ENCODE results near the gene MSRB3. TPM values are rescaled to one million over a fixed set of nuclear protein-coding genes. Genes with fewer than 3 reads are reported as not detected.
"Not testable (repeated sequence)": the region's sequence is repeated elsewhere in the genome, so short reads cannot be mapped to it uniquely, and the experiment has no call there.

MSRB3 gene
- total and polyA plus RNA-seq, 9 donors, result 14.9 to 58.8 (median 27.1) TPM

DNA sequence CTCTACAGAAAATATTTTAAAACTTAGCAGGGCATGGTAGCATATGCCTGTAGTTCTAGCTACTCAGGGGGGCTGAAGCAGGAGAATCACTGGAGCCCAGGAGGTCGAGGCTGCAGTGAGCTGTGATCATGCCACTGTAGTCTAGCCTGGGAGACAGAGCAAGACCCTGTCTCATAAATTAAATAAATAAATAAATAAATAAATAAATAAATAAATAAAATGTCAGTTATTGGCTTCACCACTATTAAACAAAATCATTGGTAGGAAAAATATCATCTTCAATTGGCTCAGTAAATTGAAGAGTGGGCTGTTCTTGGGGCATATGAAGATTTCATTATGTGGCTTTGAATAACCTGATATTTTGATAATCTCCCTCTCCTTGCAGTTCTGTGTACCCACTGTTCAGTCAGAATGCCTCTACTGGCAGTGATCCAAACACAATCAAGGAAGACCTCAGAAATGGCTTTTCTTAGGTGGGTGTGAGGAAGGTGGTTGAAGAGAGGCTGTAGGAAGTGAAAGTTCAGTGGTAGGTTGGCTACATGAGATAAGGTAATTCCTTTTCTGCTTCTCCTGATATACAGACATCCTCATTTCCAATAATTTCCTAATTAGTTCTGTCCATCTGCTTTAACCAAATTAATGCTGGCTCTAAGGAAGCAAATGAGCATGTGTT is 175.8 kb downstream of the MSRB3 start:
- Histone ChIP-seq H3K27me3 (no peaks in the 10 kb centered on the region), H3K27ac (no peak overlapping the region), H3K4me3 (no peak overlapping the region), H3K36me3 (no peaks in the 10 kb centered on the region), H3K4me1 (ENCODE audit: insufficient read depth) (peaks cover 6% of the 10 kb centered on the region), H3K9me3 (no peaks in the 10 kb centered on the region)
- intact Hi-C loops (cut with DNase I), result no loop called here
- no peak for DNase-seq
- TF ChIP-seq POLR2A (IDR thresholded peaks at IDR 0.05), result no peak
- TF ChIP-seq, protein P1, sequence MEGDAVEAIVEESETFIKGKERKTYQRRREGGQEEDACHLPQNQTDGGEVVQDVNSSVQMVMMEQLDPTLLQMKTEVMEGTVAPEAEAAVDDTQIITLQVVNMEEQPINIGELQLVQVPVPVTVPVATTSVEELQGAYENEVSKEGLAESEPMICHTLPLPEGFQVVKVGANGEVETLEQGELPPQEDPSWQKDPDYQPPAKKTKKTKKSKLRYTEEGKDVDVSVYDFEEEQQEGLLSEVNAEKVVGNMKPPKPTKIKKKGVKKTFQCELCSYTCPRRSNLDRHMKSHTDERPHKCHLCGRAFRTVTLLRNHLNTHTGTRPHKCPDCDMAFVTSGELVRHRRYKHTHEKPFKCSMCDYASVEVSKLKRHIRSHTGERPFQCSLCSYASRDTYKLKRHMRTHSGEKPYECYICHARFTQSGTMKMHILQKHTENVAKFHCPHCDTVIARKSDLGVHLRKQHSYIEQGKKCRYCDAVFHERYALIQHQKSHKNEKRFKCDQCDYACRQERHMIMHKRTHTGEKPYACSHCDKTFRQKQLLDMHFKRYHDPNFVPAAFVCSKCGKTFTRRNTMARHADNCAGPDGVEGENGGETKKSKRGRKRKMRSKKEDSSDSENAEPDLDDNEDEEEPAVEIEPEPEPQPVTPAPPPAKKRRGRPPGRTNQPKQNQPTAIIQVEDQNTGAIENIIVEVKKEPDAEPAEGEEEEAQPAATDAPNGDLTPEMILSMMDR (IDR thresholded peaks at IDR 0.05), result no peak
- TF ChIP-seq EP300 (IDR thresholded peaks at IDR 0.05), result no peak
- 97 to 100% (median 100%) methylated on average over 1 of the region's 1 CpG for WGBS, 3 donors

DNA sequence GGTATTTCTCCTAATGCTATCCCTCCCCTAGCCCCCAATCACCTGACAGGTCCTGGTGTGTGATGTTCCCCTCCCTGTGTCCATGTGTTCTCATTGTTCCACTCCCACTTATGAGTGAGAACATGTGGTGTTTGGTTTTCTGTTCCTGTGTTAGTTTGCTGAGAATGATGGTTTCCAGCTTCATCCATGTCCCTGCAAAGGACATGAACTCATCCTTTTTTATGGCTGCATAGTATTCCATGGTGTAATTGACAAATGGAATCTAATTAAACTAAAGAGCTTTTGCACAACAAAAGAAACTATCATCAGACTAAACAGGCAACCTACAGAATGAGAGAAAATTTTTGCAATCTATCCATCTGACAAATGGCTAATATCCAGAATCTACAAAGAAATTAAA is 178.9 kb downstream of the MSRB3 start:
- H3K4me1 ChIP-seq (ENCODE audit: insufficient read depth); DNase-seq; H3K36me3 ChIP-seq; H3K9me3 ChIP-seq; H3K27me3 ChIP-seq; H3K4me3 ChIP-seq; H3K27ac ChIP-seq; intact Hi-C loops (cut with DNase I): not testable (repeated sequence)

DNA sequence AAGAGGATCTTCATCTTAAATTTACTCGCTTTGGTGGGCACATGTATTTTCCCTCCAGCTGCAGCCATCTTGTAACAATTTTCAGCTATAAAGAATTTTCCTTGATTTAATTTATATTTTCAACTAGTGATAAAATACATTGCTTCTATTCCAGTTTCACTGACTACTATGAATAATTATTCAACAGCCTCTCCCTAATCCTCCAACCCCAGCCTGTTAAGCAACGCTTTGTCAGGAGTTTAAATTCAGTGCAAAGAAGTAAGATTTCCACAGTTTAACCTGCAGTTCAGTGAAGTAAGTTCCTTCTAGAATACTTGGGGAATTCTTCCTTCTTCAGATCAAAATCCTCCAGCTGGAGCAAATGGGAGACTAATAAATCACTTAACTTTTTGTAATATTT is 180.2 kb downstream of the MSRB3 start:
- Histone ChIP-seq H3K4me1 (ENCODE audit: insufficient read depth) (no peaks in the 10 kb centered on the region), H3K27me3 (no peaks in the 10 kb centered on the region), H3K36me3 (no peaks in the 10 kb centered on the region), H3K9me3 (no peaks in the 10 kb centered on the region), H3K27ac (no peak overlapping the region), H3K4me3 (no peak overlapping the region)
- intact Hi-C loops (cut with DNase I), result no loop called here
- whole genome bisulfite sequencing, 3 donors, result 94 to 98% (median 97%) methylated on average over 2 of the region's 2 CpGs
- TF ChIP-seq, protein P1 (IDR thresholded peaks at IDR 0.05), result no peak
- TF ChIP-seq EP300 (IDR thresholded peaks at IDR 0.05) (no peak), POLR2A (IDR thresholded peaks at IDR 0.05) (no peak)
- no peak for DNase-seq

DNA sequence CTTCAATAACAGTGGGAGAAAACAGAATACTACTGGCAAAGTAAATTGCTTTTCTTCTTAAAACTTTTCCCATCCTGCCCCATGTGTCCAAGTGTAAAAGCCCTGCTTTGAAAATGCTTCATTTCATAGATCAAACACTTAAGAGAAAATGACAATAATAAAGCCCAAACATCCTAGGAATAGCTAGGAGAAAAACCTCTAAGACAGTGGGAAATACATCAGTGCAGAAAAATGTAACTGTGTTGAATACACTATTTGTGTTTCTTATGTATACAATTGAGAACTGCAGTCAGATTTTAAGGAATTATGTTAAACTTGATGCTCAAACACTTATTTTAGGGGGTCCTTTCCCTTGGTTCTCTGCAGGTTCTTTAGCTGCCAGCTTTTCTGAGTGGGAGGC is 181.1 kb downstream of the MSRB3 start:
- no peaks in the 10 kb centered on the region for H3K9me3 ChIP-seq
- H3K27ac ChIP-seq, result no peak overlapping the region
- H3K36me3 ChIP-seq, result no peaks in the 10 kb centered on the region
- H3K27me3 ChIP-seq, result no peaks in the 10 kb centered on the region
- intact Hi-C loops (cut with DNase I), result no loop called here
- H3K4me3 ChIP-seq, result no peak overlapping the region
- no peaks in the 10 kb centered on the region for H3K4me1 ChIP-seq (ENCODE audit: insufficient read depth)
- no peak for DNase-seq
- TF ChIP-seq, protein P1 (IDR thresholded peaks at IDR 0.05), result no peak
- TF ChIP-seq EP300 (IDR thresholded peaks at IDR 0.05) (no peak), POLR2A (IDR thresholded peaks at IDR 0.05) (no peak)

DNA sequence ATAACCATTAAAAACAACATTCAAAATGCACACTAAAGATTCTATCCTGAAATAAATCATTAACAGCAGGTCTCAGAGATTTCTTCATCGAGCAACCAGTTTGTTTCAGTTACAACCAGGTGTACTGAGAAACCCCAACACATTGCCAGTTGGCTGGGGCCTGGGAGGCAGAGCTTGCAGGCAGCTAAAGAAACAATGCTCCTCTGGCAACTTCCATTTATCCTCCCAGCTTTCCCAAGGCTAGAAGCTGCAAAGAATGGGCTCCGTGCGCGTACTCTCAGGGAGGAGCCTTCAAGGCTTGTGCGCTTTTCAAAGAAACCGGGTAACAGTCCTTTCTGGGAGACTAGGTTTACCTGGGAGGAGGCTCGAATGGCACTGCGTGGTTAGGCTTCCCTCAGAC is 181.6 kb downstream of the MSRB3 start:
- WGBS, 3 donors, result 89 to 96% (median 93%) methylated on average over 8 of the region's 8 CpGs
- Histone ChIP-seq H3K4me1 (ENCODE audit: insufficient read depth) (no peaks in the 10 kb centered on the region), H3K4me3 (no peak overlapping the region), H3K27ac (no peak overlapping the region), H3K9me3 (no peaks in the 10 kb centered on the region), H3K27me3 (no peaks in the 10 kb centered on the region), H3K36me3 (no peaks in the 10 kb centered on the region)
- intact Hi-C loops (cut with DNase I), result no loop called here
- DNase-seq, result no peak
- TF ChIP-seq POLR2A (IDR thresholded peaks at IDR 0.05), result no peak
- TF ChIP-seq EP300 (IDR thresholded peaks at IDR 0.05), result no peak
- TF ChIP-seq, protein P1 (IDR thresholded peaks at IDR 0.05), result no peak

Data from ovary (tissue), 9 donors.